Measurements from ENCODE around the gene PHACTR1. TPM values are rescaled to one million over a fixed set of nuclear protein-coding genes. Genes with fewer than 3 reads are reported as not detected.

PHACTR1 gene
- polyA plus RNA-seq, 1 of the 3 experiments (the other 2 are of a cell fraction) = 0.12 TPM

DNA sequence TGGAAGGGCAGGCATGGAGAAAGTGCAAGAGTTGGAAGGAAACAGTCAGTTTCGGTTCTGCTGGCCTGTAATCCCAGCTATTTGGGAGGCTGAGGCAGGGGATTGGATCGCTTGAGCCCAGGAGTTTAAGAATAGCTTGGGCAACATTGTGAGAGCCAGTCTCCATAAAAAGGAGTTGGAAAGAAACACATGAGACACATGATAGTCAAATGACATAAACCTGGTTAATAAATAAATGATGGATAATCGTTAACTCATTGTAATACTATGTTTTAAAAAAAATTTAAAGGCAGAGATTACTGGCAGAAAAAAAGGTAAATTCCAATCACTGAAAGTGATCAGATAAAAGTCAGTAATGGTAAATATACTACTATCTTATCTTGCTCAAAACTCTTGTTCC, 37.2 kb upstream of the PHACTR1 start:
- 48% methylated on average over 3 of the region's 3 CpGs for WGBS (ENCODE audit: low lambda C conversion rate)
- CTCF ChIA-PET = interaction anchor here (1.0 kb wide), 1 partner anchor 9 kb away, joined by 3 read pairs; no protein-coding TSS in a partner anchor
- no peaks in the 10 kb centered on the region for H3K36me3 ChIP-seq (replicated peaks in 1 of 2; ENCODE audit: control insufficient read depth in 1 of 2, insufficient read depth in 2 of 2, low read length in 1 of 2)

DNA sequence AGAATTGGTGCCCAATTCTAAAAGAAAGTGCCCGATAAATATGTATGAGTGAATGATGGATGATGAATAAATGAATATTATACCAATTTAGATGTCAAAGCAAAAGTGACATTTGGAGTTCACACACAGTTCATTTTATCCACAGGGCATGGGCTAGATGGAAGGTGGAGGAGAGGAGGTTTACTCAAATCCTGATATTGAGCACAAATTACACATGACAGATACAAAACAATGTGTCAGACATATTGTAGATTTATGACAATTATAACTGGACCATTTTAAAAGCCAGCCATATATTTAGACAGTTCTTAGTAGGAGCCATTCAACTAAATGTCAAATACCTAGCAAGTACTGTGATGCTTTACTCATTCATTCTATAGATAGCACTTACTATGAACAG, 23.4 kb upstream of the PHACTR1 start:
- Histone ChIP-seq H3K9ac (no peak overlapping the region), H2AFZ (ENCODE audit: low read depth) (no peak overlapping the region), H3K4me2 (no peak overlapping the region), H3K9me2 (no peaks in the 10 kb centered on the region), H3K9me3 (no peaks in the 10 kb centered on the region), H3K36me3 (replicated peaks in 1 of 2; ENCODE audit: control insufficient read depth in 1 of 2, insufficient read depth in 2 of 2, low read length in 1 of 2) (no peaks in the 10 kb centered on the region), H4K20me1 (ENCODE audit: insufficient read depth) (no peaks in the 10 kb centered on the region), H3K27ac (ENCODE audit: low read depth in 2 of 2, low read length in 1 of 2) (no peak overlapping the region), H3F3A (replicated peaks; ENCODE audit: insufficient read depth) (no peaks in the 10 kb centered on the region), H3K4me3 (ENCODE audit: low read depth in 2 of 2, low read length in 1 of 2) (no peak overlapping the region), H3K4me1 (ENCODE audit: control insufficient read depth in 1 of 2, insufficient read depth in 2 of 2, low read depth in 1 of 2, low read length in 1 of 2) (no peaks in the 10 kb centered on the region), H3K27me3 (ENCODE audit: insufficient read depth) (no peaks in the 10 kb centered on the region), H3K79me2 (ENCODE audit: insufficient read depth) (no peaks in the 10 kb centered on the region)
- DNase-seq = no peak
- POLR2A ChIA-PET = no interaction called here
- WGBS (ENCODE audit: low lambda C conversion rate) = 59% methylated on average over 1 of the region's 1 CpG
- no peak for TF ChIP-seq GATA2 (CRISPR knock-in tag; IDR thresholded peaks at IDR 0.05)
- no peak for TF ChIP-seq POLR2AphosphoS5 (IDR thresholded peaks at IDR 0.05; ENCODE audit: low read depth, low read length)
- no peak for TF ChIP-seq TAF1 (IDR thresholded peaks at IDR 0.05; ENCODE audit: borderline replicate concordance, low read depth, low read length)
- TF ChIP-seq, protein P1, sequence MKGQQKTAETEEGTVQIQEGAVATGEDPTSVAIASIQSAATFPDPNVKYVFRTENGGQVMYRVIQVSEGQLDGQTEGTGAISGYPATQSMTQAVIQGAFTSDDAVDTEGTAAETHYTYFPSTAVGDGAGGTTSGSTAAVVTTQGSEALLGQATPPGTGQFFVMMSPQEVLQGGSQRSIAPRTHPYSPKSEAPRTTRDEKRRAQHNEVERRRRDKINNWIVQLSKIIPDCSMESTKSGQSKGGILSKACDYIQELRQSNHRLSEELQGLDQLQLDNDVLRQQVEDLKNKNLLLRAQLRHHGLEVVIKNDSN (IDR thresholded peaks at IDR 0.05; ENCODE audit: borderline replicate concordance, low read depth) = no peak
- TF ChIP-seq EZH2phosphoT487 (IDR thresholded peaks at IDR 0.05; ENCODE audit: borderline replicate concordance, low read depth) = no peak
- TF ChIP-seq MXI1 (IDR thresholded peaks at IDR 0.05; ENCODE audit: low read depth, low read length) = no peak
- no peak for TF ChIP-seq SMC3 (IDR thresholded peaks at IDR 0.05; ENCODE audit: low read depth, low read length)
- no peak for TF ChIP-seq RAD21 (IDR thresholded peaks at IDR 0.05; ENCODE audit: low read length)
- TF ChIP-seq, protein P2, sequence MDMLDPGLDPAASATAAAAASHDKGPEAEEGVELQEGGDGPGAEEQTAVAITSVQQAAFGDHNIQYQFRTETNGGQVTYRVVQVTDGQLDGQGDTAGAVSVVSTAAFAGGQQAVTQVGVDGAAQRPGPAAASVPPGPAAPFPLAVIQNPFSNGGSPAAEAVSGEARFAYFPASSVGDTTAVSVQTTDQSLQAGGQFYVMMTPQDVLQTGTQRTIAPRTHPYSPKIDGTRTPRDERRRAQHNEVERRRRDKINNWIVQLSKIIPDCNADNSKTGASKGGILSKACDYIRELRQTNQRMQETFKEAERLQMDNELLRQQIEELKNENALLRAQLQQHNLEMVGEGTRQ (IDR thresholded peaks at IDR 0.05; ENCODE audit: borderline replicate concordance, low read depth, low read length) = no peak
- no peak for TF ChIP-seq MEF2A (IDR thresholded peaks at IDR 0.05; ENCODE audit: borderline replicate concordance, low read depth)
- CTCF ChIA-PET = no interaction called here

More for the DNA sequence above, 37.2 kb upstream of the PHACTR1 start:
- TF ChIP-seq JUND (IDR thresholded peaks at IDR 0.05) (no peak), RAD21 (IDR thresholded peaks at IDR 0.05; ENCODE audit: low read length) (no peak), NFIC (IDR thresholded peaks at IDR 0.05; ENCODE audit: borderline replicate concordance) (no peak), NRF1 (IDR thresholded peaks at IDR 0.05; ENCODE audit: low read depth, low read length) (no peak), YY1 (IDR thresholded peaks at IDR 0.05; ENCODE audit: low read depth) (no peak), SIN3A (IDR thresholded peaks at IDR 0.05; ENCODE audit: borderline replicate concordance, low read depth, low read length) (no peak), GABPA (IDR thresholded peaks at IDR 0.05; ENCODE audit: low read depth) (no peak), SMC3 (IDR thresholded peaks at IDR 0.05; ENCODE audit: low read depth, low read length) (no peak), FOXJ3 (CRISPR knock-in tag; IDR thresholded peaks at IDR 0.05) (no peak), TCF12 (IDR thresholded peaks at IDR 0.05) (no peak), GATA2 (CRISPR knock-in tag; IDR thresholded peaks at IDR 0.05) (no peak)
- TF ChIP-seq, protein P2 (IDR thresholded peaks at IDR 0.05; ENCODE audit: borderline replicate concordance, low read depth, low read length) = no peak
- TF ChIP-seq, protein P3, sequence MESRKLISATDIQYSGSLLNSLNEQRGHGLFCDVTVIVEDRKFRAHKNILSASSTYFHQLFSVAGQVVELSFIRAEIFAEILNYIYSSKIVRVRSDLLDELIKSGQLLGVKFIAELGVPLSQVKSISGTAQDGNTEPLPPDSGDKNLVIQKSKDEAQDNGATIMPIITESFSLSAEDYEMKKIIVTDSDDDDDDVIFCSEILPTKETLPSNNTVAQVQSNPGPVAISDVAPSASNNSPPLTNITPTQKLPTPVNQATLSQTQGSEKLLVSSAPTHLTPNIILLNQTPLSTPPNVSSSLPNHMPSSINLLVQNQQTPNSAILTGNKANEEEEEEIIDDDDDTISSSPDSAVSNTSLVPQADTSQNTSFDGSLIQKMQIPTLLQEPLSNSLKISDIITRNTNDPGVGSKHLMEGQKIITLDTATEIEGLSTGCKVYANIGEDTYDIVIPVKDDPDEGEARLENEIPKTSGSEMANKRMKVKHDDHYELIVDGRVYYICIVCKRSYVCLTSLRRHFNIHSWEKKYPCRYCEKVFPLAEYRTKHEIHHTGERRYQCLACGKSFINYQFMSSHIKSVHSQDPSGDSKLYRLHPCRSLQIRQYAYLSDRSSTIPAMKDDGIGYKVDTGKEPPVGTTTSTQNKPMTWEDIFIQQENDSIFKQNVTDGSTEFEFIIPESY (IDR thresholded peaks at IDR 0.05; ENCODE audit: borderline replicate concordance, low read depth) = no peak
- DNase-seq = no peak
- POLR2A ChIA-PET = no interaction called here
- Histone ChIP-seq H3K27ac (ENCODE audit: low read depth in 2 of 2, low read length in 1 of 2) (no peak overlapping the region), H3K9me2 (no peaks in the 10 kb centered on the region), H3K4me1 (ENCODE audit: control insufficient read depth in 1 of 2, insufficient read depth in 2 of 2, low read depth in 1 of 2, low read length in 1 of 2) (no peaks in the 10 kb centered on the region), H3F3A (replicated peaks; ENCODE audit: insufficient read depth) (no peaks in the 10 kb centered on the region), H3K9ac (no peak overlapping the region), H3K27me3 (ENCODE audit: insufficient read depth) (no peaks in the 10 kb centered on the region), H3K4me2 (no peak overlapping the region), H2AFZ (ENCODE audit: low read depth) (no peak overlapping the region), H3K9me3 (no peaks in the 10 kb centered on the region), H4K20me1 (ENCODE audit: insufficient read depth) (no peaks in the 10 kb centered on the region), H3K4me3 (ENCODE audit: low read depth in 2 of 2, low read length in 1 of 2) (no peak overlapping the region), H3K79me2 (ENCODE audit: insufficient read depth) (no peaks in the 10 kb centered on the region)

All from SK-N-SH (cell line).